ENCODE results near the gene RXRA. TPM values are rescaled to one million over a fixed set of nuclear protein-coding genes. Genes with fewer than 3 reads are reported as not detected.

The RXRA gene
- total RNA-seq, 2 donors from 2014 or later: 45.4 to 58.1 TPM

DNA sequence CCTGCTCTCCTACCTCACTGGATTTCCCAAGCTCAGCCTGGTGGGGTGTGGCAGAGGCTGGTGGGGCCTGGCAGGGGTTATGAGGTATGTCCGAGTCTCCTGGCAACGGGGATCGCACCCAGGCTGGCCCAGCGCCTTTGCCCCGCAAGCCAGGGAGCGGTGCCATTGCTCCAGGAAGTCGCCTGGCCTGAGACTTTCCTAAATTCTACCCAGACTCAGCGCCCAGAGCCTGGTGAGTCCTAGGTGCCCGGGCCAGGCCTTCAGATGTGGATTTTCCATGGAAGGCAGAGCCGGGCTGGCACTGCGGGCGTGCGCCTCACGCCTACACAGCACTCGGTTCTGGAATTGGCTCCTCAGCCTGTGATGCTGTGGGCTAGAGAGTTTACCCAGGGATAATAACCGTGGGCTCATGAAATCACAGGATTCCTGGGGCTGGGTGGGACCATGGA is 159.9 kb downstream of the RXRA start:
- no peak overlapping the region for H3K4me3 ChIP-seq

DNA sequence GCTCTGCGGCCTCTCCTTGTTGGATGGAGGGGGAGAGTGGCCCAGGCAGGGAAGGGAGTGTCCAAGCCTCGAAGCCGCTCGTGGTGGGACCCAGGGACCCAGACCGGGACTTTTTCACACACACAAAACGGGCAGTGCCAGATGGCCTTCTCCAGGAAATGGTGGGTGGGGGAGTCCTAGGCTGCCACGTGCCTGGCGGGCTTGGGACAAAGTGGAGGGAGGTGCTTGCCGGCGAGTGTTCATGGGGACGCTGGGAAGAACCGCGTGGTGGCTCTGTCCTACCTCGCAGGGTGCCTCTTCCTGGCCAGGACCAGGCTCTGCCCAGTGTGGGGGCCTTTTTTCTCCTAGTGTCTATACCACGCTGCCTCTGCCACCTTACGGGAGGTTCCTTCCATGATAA is 160.3 kb downstream of the RXRA start:
- DNase-seq (ENCODE audit: low spot score): no peak
- no peak overlapping the region for H3K4me3 ChIP-seq
- no peaks in the 10 kb centered on the region for H3K27me3 ChIP-seq (replicated peaks; ENCODE audit: insufficient read depth)
- peak overlapping the region; percentile 17 to 71 for H3K27ac ChIP-seq
- H3K9me3 ChIP-seq: no peaks in the 10 kb centered on the region
- H3K4me1 ChIP-seq (ENCODE audit: control insufficient read depth in 1 of 2, low read depth in 2 of 2): no peaks in the 10 kb centered on the region
- H3K36me3 ChIP-seq: no peaks in the 10 kb centered on the region
- TF ChIP-seq, protein P1, sequence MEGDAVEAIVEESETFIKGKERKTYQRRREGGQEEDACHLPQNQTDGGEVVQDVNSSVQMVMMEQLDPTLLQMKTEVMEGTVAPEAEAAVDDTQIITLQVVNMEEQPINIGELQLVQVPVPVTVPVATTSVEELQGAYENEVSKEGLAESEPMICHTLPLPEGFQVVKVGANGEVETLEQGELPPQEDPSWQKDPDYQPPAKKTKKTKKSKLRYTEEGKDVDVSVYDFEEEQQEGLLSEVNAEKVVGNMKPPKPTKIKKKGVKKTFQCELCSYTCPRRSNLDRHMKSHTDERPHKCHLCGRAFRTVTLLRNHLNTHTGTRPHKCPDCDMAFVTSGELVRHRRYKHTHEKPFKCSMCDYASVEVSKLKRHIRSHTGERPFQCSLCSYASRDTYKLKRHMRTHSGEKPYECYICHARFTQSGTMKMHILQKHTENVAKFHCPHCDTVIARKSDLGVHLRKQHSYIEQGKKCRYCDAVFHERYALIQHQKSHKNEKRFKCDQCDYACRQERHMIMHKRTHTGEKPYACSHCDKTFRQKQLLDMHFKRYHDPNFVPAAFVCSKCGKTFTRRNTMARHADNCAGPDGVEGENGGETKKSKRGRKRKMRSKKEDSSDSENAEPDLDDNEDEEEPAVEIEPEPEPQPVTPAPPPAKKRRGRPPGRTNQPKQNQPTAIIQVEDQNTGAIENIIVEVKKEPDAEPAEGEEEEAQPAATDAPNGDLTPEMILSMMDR (IDR thresholded peaks at IDR 0.05): no peak
- ATAC-seq (ENCODE audit: insufficient number of reproducible peaks, low FRiP score, low read depth): no peak

More for the DNA sequence above, 159.9 kb downstream of the RXRA start:
- Histone ChIP-seq H3K9me3 (no peaks in the 10 kb centered on the region), H3K27ac (peak overlapping the region; percentile 17 to 71), H3K27me3 (replicated peaks; ENCODE audit: insufficient read depth) (no peaks in the 10 kb centered on the region), H3K4me1 (ENCODE audit: control insufficient read depth in 1 of 2, low read depth in 2 of 2) (no peaks in the 10 kb centered on the region), H3K36me3 (no peaks in the 10 kb centered on the region)
- DNase-seq (ENCODE audit: low spot score) (no peak), ATAC-seq (ENCODE audit: insufficient number of reproducible peaks, low FRiP score, low read depth) (no peak)
- TF ChIP-seq, protein P1 (IDR thresholded peaks at IDR 0.05): no peak

Other genes with a start within 250 kb of the RXRA start
- gene WDR5, start 190.4 kb upstream of the RXRA start, total RNA-seq: 10 to 100 TPM; 20.7 to 24.0 TPM
- not detected for gene RNU6ATAC, start 161.9 kb upstream of the RXRA start, total RNA-seq

Data from thoracic aorta (tissue), 2 donors.